Stimulated activated CD8-positive, alpha-beta memory T cell treated with anti-CD3 and anti-CD28 coated beads, Interleukin-2, amount 100 ng/mL, for 1 hour (primary cell): ENCODE measurements around the gene RAPGEF4.
"Not testable (repeated sequence)": the region's sequence is repeated elsewhere in the genome, so short reads cannot be mapped to it uniquely, and the experiment has no call there.

ENCODE experiments used
- DNase-seq, 2 donors: peaks; one replicate each; pipeline ENCODE4 v3.0.0-alpha.2; 2020; ENCODE audit warnings: low read depth in 2 of 2

The RAPGEF4 gene

GRCh38 chr2:172726172-172726735 lies 9.4 kb upstream of the RAPGEF4 start:
- DNase-seq = no peak

DNA sequence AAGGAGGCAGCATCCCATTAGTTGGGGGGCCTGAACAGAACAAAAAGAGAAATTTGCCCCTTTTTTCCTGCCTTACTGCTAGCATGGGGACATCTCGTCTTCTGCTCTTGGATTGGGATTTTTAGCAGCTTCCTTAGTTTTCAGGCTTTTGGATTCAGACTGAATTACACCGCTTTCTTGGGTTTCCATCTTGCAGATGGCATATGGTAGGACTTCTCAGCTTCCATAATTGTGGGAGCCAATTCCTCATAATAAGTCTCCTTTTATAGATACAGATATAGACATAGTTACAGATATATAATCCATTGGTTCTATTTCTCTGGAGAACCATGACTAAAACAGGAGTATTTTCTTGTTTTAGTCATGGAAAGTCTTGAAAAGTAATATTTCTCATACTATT lies 5.2 kb upstream of the RAPGEF4 start:
- DNase-seq = no peak

DNA sequence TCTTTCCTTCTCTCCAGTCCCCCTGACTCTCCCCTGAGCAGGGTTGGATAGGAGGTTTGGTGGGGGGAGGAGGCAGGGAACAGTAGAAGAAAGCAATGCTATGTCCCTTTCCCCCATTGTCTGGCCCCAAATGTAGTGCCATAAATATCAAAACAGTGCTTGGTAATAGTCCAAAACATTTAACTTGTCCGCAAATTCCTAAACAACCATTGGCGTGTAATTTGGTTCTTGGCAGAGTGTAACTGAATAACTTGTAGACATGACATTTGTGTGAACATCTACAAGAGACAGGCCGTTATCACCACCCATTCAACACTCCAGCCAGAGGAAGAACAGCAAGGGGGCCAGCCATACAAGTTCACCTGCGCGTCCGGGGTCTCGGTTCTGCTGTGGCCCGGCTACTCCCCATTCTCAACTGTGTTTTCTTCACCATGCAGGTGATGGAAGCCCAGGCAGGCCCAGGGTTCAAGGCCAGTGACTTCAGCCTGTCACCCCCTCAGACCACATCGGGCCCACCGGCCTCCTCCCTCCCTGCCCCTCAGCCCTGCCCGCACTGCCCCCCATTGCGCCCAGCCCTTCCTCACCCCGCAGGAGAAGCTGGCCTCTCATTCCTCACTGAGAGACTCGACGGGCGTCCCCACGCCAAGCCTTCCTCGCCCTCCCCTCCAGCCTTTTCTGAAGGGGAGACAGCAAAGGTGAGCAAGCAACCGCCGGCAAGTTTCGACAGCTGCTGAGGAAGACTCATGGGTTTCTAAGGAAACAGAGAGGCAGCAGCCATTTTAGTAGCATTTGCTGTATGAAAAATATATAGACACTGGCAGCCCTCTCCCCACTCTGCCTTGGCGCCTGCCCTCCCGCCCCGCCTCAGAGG lies 699 bp upstream of the RAPGEF4 start:
- DNase-seq = no peak

- DNase-seq = no peak
Measured at GRCh38 chr2:172736424-172737174, 954 bp downstream of the RAPGEF4 start.

DNA sequence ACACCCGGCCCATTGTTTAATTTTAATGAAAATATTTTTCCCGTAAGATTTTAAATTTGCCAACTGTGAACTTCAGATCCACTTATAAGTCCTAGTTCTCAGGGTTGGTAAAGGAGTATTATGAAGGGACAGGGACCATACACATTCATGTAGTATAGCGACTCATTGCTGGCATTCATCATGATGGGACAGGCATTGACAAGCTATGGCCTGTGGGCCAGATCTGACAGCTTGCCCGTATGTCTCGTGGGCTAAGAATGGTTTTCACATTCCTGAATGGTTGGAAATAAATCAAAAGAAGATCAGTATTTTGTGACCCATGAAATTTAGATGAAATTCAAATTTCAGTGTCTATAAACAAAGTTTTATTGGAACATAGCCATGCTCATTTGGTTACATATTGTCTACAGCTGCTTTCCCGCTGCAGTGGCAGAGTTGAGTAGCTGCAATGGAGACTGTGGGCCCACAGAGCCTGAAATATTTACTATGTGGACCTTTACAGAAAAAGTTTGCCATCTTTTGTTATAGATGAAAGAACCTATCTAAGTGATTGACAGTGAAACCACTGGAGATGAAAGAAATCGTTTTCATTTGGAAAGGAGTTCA lies 4.1 kb downstream of the RAPGEF4 start:
- DNase-seq = no peak

DNA sequence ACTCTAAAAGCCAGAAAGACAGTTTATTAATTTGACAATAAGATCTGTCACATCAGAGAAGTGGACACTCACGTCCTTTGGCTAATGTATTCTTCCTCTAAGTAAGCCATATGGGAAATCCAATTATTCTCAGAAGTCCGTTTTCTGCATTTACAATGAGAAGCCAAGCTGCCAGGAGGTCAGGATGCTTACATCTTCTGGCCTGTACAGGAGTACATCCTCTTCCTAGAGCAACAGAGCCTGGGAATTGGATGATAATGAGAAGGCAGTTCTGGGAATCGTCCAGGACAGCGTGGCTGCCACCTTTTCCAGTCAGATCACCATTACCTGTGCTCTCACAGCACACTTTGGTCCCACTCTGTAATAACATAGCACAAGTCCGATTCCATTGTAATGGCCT lies 5.2 kb downstream of the RAPGEF4 start:
- no peak for DNase-seq

DNA sequence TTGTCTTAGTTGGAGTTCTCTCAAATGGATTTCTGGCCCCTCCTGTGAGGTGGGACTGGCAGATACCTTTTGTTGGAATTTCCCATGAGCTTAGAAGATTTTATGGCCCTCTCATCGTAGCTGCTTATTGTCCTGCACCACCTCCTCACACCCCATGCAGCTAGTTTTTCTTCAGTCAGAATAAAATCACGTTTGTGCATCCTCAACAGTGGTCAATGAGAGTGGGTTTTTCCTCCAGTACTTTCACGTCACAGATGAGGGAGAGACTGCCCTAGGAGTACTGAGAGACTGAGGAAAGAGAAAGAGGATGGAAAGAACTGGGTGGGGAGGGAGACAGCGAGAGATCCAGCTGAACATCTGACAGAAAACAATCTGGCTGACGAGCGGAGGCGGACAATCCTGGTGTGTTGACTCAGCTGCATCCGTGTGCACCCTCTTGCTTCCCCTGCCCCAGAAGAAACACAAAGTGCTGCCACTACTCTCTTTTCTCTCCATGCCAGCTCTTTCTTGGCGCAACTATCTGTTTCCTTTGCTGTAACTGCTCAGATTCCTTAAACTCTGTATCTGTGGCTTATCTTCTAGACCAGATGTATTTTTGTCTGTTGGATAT lies 7.4 kb downstream of the RAPGEF4 start:
- DNase-seq = no peak

- no peak for DNase-seq
Measured at GRCh38 chr2:172743898-172744297, 8.3 kb downstream of the RAPGEF4 start.

- no peak for DNase-seq
Measured at GRCh38 chr2:172745636-172746035, 10.0 kb downstream of the RAPGEF4 start.

GRCh38 chr2:172748543-172748942 lies 12.9 kb downstream of the RAPGEF4 start:
- DNase-seq = not testable (repeated sequence)

DNA sequence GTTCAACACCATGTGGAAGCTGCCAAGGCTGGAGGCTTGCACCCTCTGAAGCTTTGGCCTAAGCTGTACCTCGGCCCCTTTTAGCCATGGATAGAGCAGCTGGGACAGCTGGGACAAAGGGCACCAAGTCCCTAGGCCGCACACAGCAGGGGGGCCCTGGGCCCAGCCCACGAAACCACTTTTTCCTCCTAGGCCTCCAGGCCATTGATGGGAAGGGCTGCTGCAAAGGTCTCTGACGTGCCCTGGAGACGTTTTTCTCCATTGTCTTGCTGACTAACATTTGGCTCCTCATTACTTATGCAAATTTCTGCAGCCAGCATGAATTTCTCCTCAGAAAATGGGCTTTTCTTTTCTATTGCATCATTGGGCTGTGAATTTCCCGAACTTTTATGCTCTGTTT lies 13.7 kb downstream of the RAPGEF4 start:
- DNase-seq = no peak

GRCh38 chr2:172751564-172751963 lies 15.9 kb downstream of the RAPGEF4 start:
- DNase-seq = no peak

- DNase-seq = no peak
Measured at GRCh38 chr2:172753610-172754009, 18.0 kb downstream of the RAPGEF4 start.

GRCh38 chr2:172759441-172759840 lies 23.8 kb downstream of the RAPGEF4 start:
- DNase-seq = no peak

DNA sequence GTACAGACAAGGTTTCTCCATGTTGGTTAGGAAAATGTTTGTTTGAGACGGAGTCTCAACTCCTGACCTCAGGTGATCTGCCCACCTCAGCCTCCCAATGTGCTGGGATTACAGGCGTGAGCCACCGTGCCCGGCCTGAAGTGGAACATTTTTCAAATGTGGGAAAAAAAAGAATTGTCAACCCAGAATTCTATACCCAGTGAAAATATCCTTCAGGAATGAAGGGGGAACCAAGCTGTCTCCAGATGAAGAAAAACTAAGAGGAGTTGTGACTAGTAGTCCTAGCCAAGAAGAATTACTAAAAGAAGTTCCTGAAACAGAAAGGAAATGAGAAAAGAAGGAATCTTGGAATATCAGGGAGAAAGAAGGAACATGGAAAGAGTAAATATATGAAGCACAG lies 25.7 kb downstream of the RAPGEF4 start:
- DNase-seq = no peak

- DNase-seq = no peak
Measured at GRCh38 chr2:172762574-172762973, 26.9 kb downstream of the RAPGEF4 start.

- DNase-seq = no peak
Measured at GRCh38 chr2:172763079-172763478, 27.4 kb downstream of the RAPGEF4 start.

- no peak for DNase-seq
Measured at GRCh38 chr2:172765662-172766061, 30.0 kb downstream of the RAPGEF4 start.

- DNase-seq = no peak
Measured at GRCh38 chr2:172768401-172768800, 32.8 kb downstream of the RAPGEF4 start.

DNA sequence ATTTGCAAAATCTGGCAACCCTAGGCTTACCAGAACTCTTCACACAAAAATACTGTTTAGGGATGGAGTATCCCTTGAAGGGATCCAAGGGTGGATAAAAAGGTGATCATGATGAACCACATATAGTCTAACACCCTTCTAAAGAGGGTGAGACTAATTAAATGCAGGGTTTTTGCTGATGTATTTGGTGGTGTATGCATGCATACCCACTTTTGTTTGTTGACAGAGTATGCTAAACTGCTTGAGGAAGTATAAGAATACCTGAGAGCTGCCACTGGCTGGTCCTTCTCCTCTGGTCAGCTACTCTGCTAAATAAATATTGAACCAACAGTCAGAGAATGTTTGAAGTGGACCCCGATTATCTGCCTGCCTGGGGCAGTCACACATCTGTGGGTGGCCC lies 34.2 kb downstream of the RAPGEF4 start:
- DNase-seq = no peak

- DNase-seq = no peak
Measured at GRCh38 chr2:172770887-172771286, 35.2 kb downstream of the RAPGEF4 start.

- DNase-seq = no peak
Measured at GRCh38 chr2:172772633-172773032, 37.0 kb downstream of the RAPGEF4 start.
